ENCODE results near the gene DGKB. TPM values are rescaled to one million over a fixed set of nuclear protein-coding genes. Genes with fewer than 3 reads are reported as not detected.

DGKB gene
- total and polyA plus RNA-seq, 2 donors from 2014 or later: 0.26 to 1.5 TPM

GRCh38 chr7:14834456-14834855 is 68.1 kb downstream of the DGKB start:
- FAIRE-seq (no peak), DNase-seq (no peak)
- intact Hi-C loops (cut with DNase I): no loop called here
- Histone ChIP-seq H3K36me3 (ENCODE audit: control insufficient read depth in 2 of 3, insufficient read depth in 3 of 3, low read length in 3 of 3) (no peaks in the 10 kb centered on the region), H3K9me3 (ENCODE audit: control insufficient read depth in 2 of 3, insufficient read depth in 1 of 3, low read length in 3 of 3) (no peaks in the 10 kb centered on the region), H3K27ac (ENCODE audit: low read depth in 2 of 2, low read length in 2 of 2) (no peak overlapping the region), H3K27me3 (ENCODE audit: control insufficient read depth, insufficient read depth, low read length) (no peaks in the 10 kb centered on the region), H3K4me1 (ENCODE audit: control insufficient read depth in 2 of 3, insufficient read depth in 2 of 3, low read depth in 1 of 3, low read length in 3 of 3) (no peaks in the 10 kb centered on the region), H3K4me3 (ENCODE audit: low read length in 3 of 3) (no peak overlapping the region), H3K9ac (ENCODE audit: low read length in 3 of 3) (no peak overlapping the region)
- TF ChIP-seq CTCF (IDR thresholded peaks at IDR 0.05; ENCODE audit: borderline replicate concordance, extremely low read depth, insufficient read depth): no peak

GRCh38 chr7:14833707-14834106 is 68.8 kb downstream of the DGKB start:
- no peak for DNase-seq
- intact Hi-C loops (cut with DNase I): no loop called here
- no peak for FAIRE-seq
- no peaks in the 10 kb centered on the region for H3K36me3 ChIP-seq (ENCODE audit: control insufficient read depth in 2 of 3, insufficient read depth in 3 of 3, low read length in 3 of 3)
- no peak overlapping the region for H3K9ac ChIP-seq (ENCODE audit: low read length in 3 of 3)
- H3K9me3 ChIP-seq (ENCODE audit: control insufficient read depth in 2 of 3, insufficient read depth in 1 of 3, low read length in 3 of 3): no peaks in the 10 kb centered on the region
- H3K27ac ChIP-seq (ENCODE audit: low read depth in 2 of 2, low read length in 2 of 2): no peak overlapping the region
- no peak for TF ChIP-seq CTCF (IDR thresholded peaks at IDR 0.05; ENCODE audit: borderline replicate concordance, extremely low read depth, insufficient read depth)
- no peaks in the 10 kb centered on the region for H3K27me3 ChIP-seq (ENCODE audit: control insufficient read depth, insufficient read depth, low read length)
- no peaks in the 10 kb centered on the region for H3K4me1 ChIP-seq (ENCODE audit: control insufficient read depth in 2 of 3, insufficient read depth in 2 of 3, low read depth in 1 of 3, low read length in 3 of 3)
- H3K4me3 ChIP-seq (ENCODE audit: low read length in 3 of 3): no peak overlapping the region

GRCh38 chr7:14828053-14828452 is 74.5 kb downstream of the DGKB start:
- no peak overlapping the region for H3K4me3 ChIP-seq (ENCODE audit: low read length in 3 of 3)
- H3K36me3 ChIP-seq (ENCODE audit: control insufficient read depth in 2 of 3, insufficient read depth in 3 of 3, low read length in 3 of 3): no peaks in the 10 kb centered on the region
- no peak overlapping the region for H3K27ac ChIP-seq (ENCODE audit: low read depth in 2 of 2, low read length in 2 of 2)
- no peak for TF ChIP-seq CTCF (IDR thresholded peaks at IDR 0.05; ENCODE audit: borderline replicate concordance, extremely low read depth, insufficient read depth)
- H3K9ac ChIP-seq (ENCODE audit: low read length in 3 of 3): no peak overlapping the region
- intact Hi-C loops (cut with DNase I): no loop called here
- no peaks in the 10 kb centered on the region for H3K9me3 ChIP-seq (ENCODE audit: control insufficient read depth in 2 of 3, insufficient read depth in 1 of 3, low read length in 3 of 3)
- H3K4me1 ChIP-seq (ENCODE audit: control insufficient read depth in 2 of 3, insufficient read depth in 2 of 3, low read depth in 1 of 3, low read length in 3 of 3): no peaks in the 10 kb centered on the region
- no peaks in the 10 kb centered on the region for H3K27me3 ChIP-seq (ENCODE audit: control insufficient read depth, insufficient read depth, low read length)
- no peak for DNase-seq
- FAIRE-seq: no peak

- FAIRE-seq (no peak), DNase-seq (no peak)
- TF ChIP-seq CTCF (IDR thresholded peaks at IDR 0.05; ENCODE audit: borderline replicate concordance, extremely low read depth, insufficient read depth): no peak
- H3K4me1 ChIP-seq (ENCODE audit: control insufficient read depth in 2 of 3, insufficient read depth in 2 of 3, low read depth in 1 of 3, low read length in 3 of 3): no peaks in the 10 kb centered on the region
- H3K27ac ChIP-seq (ENCODE audit: low read depth in 2 of 2, low read length in 2 of 2): no peak overlapping the region
- intact Hi-C loops (cut with DNase I): no loop called here
- H3K4me3 ChIP-seq (ENCODE audit: low read length in 3 of 3): no peak overlapping the region
- H3K9me3 ChIP-seq (ENCODE audit: control insufficient read depth in 2 of 3, insufficient read depth in 1 of 3, low read length in 3 of 3): no peaks in the 10 kb centered on the region
- H3K9ac ChIP-seq (ENCODE audit: low read length in 3 of 3): no peak overlapping the region
- H3K36me3 ChIP-seq (ENCODE audit: control insufficient read depth in 2 of 3, insufficient read depth in 3 of 3, low read length in 3 of 3): no peaks in the 10 kb centered on the region
- no peaks in the 10 kb centered on the region for H3K27me3 ChIP-seq (ENCODE audit: control insufficient read depth, insufficient read depth, low read length)
Measured at GRCh38 chr7:14826426-14826825, 76.1 kb downstream of the DGKB start.

Data from kidney (tissue), 14 donors.